SKM-1 treated with dmso at 0.1 percent for 144 hours (cell line): ENCODE results near the gene ELF4.

ENCODE experiments used
- DNase-seq: peaks from one replicate; lab custom pipeline; 2025; ENCODE audit not compliant: unreplicated experiment; lab: John Stamatoyannopoulos, UW

The ELF4 gene

DNA sequence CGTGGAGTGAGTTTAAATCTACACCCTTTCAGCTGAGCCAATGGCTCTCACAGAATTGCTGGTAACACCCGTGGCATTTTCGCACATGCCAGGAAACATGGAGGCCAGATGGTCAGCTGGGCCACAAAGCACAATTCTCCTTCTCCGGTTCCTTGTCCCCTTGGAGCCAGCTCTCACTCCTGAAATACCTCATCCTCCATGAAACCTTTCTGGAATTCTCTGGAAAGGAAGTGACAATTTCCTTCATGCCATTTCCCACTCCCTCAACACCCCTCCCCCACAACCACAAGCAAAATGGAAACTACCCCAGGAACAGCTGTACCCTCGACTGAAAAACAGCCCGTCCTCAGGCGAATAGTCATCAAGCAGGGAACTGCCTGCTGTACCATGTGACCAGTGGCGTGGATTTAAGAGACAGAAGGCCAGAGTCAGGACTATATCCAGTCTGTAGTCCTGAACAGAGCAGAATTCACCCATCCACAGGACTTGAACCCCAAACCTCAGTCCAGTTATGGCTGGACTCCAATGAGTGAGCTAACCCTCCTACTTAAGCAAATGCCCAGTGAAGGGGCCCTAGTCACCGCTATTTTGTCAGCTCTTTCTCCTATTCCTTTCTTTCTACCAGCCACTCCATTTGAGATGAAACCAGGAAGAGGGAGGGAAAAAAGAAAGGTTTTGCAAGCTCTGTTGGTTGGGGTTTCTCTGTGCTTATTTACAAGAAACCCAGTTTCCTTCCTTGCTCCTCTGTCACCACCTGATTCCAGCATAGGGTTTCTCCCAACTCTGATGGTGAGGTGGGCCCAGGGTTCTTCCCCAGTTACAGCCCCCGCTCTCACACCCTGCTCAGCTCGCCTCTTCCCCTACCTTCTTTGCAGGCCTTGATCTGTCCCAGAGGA, 24.5 kb downstream of the ELF4 start:
- DNase-seq, result no peak

DNA sequence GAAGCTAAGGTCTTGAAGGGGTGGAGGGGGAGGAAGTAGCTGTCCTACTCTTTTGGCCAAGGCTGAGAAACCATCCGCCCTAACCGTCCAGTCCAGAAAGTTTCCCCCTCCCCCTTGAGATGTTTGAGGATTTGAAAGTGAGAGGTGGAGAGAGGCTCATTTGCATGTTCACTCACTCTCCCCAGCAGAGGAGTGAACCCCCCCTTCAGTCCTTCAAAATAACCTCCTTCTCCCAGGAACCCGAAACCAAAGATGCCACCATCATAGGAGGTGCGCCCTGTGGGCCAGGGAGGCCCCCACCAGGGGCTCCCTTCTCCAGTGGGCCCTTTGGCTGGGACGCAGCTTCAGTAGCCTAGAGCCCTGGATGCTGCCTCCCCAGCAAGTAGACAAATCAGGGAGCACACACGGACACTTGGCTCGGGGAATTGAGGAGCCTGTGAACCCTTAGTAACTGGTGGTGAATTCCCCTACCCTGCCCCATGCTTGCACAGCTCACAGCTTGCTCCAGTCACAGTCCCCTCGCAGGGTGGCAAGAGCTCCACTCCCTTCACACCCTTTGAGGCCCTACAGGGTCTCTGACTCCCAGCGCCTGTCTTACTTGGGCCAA, 25.6 kb downstream of the ELF4 start:
- peak; percentile 26 for DNase-seq

- DNase-seq, result peak; percentile 46
These were observed 26.5 kb downstream of the ELF4 start for GRCh38 chrX:130083656-130084382.

- DNase-seq, result no peak
These were observed 27.2 kb downstream of the ELF4 start for GRCh38 chrX:130083107-130083490.

DNA sequence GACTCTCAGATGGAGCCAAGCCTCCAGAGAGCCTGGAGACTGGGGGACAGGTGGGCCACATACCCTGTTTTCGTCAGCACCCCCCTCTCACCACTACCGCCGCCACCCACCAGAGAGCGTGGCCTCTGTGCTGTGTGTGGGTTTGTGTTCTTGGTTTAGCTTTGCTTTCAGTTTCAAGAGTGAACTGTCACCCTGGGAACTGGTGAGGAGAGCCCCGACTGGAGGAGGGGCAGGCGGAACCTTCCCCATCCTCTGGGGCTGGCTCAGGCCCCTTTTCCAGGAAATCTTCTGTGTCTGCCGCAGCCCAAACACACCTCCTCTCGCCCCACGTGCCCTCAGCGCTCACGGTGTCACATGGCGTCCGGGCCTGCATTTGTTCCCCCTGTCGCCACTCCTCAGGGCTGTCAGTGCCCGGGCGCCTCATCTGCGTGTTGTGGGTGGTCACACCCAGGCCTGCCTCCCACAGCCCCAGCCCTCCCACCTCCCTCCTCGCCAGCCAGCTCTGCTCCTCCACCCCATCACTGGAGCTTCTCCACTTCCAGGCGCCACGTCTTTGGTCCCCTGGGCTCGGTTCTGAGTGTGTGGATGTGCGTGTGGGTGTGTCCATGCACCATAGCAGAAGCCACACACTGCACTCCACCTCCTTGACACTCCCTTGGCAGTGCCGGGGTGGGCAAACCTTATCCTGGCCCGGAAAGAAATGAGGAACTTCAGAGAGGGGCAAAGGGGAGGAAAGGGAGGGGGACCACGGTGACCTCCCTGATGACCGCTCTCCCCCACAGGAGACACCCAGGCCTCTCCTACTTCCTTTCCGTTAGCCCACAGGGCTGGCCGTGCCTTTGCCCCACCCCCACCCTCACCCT, 27.8 kb downstream of the ELF4 start:
- peak; percentile 74 for DNase-seq

- no peak for DNase-seq
These were observed 28.8 kb downstream of the ELF4 start for GRCh38 chrX:130081421-130082045.

GRCh38 chrX:130080791-130081367, 29.4 kb downstream of the ELF4 start:
- no peak for DNase-seq

- DNase-seq, result peak; percentile 40
These were observed 30.4 kb downstream of the ELF4 start for GRCh38 chrX:130079824-130080406.

- no peak for DNase-seq
These were observed 34.5 kb downstream of the ELF4 start for GRCh38 chrX:130075777-130076176.

DNA sequence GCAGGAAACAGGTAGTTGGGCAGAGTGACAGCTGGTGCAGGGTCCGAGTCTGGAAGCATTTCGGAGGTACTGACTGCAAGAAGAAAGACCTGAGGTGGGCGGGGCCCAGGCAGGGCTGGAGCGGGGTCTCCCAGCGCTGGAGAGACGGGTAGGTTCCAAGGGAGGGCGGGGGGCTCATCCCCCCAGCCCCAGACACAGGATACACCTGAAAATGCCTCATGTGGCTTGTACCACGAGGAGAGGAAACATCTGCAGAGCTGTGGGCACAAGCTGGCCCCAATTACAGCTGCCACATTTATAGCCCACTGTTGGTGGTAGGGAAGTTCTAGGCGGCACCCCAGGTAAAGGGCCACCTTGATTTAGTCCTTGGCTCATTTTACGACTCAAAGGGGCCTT, 38.0 kb downstream of the ELF4 start:
- no peak for DNase-seq

DNA sequence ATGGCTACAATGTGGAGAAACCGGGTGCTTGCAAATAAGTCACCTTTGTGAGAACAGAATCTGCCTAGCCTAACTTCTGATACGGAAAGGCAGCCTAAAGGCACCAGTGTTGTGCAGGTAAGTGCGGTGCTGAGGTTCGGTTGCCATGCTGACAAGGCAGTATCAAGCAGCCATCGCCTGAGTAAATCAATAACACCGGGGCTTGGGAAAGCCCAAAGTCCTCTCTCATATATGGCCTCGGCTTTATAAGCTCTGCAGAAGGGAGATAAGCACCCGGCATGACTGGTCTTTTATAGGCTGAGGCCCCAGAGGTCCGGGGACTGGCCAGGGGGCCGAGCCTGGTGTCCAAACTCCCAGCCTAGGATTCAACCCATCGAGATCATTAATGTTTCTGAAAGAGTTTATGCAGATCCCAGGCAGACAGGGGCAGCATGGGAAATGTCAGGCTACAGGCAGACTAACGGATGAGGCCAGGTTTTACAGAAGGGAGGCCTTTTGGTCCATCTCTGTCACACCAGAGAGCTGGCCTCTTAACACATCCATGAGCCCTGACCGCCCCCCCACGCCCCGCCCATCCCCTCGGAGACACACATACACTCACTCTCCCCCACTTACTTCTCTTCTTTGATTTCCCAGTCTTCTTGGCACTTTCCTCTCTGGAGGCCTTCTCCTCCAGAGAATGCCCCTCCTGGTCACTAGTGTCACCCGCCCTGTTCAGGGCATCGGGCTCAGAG, 38.5 kb downstream of the ELF4 start:
- no peak for DNase-seq

DNA sequence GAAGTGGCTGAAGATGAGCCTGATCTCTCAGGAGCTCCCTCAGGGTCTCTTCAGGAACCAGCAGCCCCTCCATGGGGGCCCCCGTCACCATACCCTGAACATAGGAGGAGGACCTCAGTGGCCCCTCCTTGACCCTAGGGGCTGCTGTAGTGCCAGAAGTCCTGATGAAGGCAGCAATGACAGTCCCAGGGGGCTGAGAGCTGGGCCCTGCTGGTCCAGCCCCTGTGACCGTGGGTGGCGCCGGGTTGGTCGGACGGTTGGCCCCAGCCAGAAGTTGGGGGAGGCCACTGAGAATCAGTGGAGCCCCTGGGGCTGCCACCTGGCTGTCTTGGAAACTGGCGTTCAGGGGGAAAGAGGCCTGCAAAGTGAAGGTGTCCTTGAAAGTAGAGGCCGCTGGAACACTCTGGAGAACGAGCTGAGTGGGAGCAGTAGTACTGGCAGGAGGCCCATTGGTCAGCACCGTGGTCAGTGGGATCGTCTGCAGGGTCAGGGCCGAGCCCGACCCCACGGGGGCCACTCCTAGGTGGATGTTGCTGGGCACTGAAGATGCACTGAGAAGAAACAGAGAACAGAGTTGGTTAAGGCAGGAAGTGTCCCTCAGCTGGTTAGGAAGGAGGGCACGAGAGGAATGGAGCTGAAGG, 43.2 kb downstream of the ELF4 start:
- DNase-seq, result no peak

- DNase-seq, result peak; percentile 45
These were observed 49.9 kb downstream of the ELF4 start for GRCh38 chrX:130060122-130061069.

DNA sequence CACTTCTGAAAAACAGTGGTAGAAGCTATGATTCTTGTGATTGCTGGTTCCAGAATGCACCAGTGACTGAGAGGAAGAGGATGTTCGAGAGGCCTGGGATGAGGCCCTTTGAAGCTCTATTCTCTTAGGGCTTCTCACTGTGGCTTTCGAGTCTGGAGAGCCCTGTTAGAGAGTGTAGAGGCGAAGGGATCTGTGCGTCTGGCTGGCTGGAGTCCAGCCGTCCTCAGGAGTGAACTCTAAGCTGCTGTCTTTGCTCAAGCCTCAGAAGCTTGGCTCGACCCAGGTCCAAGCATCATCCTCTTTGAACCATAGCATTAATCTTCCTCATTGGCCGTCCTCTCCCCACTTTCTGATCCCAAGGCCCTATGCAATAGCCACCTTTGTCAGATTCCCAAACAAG, 51.6 kb downstream of the ELF4 start:
- DNase-seq, result no peak

GRCh38 chrX:130057209-130057608, 53.1 kb downstream of the ELF4 start:
- DNase-seq, result no peak

- DNase-seq, result no peak
These were observed 54.4 kb downstream of the ELF4 start for GRCh38 chrX:130055899-130056298.

DNA sequence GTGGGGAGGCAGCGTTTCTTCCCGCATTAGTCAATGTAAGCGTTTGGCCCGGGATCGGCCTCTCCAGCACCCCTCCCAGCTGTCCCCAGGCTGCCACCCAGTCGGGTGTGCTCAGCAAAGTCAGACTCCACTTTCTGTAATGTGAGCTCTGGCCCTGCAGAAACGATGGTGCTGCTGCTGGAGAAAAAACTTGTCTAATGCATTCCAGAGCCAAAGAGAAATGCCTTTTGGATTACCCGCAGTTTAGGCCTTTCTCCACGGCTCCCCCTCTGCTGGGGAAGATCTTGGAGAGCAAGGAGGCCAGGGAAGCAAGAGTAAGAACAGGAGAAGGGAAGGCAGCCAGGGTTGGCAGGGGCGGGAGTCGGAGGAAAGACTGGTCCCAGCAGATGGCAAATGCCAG, 55.2 kb downstream of the ELF4 start:
- DNase-seq, result no peak

DNA sequence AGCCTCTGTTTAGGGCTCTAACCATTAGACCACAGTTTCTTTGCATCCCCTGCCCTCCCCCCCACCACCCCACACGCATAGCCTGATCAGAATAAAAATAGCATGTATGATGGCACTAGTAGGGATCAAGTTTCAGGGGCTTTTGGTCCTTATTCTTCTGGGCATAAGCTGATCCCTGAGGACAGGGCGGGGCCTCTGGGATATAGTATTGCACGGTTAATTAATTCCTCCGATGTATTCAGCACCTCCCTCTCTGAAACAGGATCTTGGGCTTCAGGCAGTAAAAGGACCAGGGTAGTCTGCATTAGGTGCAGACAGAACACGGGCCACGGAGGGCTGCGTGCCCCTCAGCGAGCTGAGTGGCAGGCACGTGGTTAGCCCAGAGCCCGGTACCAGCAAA, 57.1 kb downstream of the ELF4 start:
- no peak for DNase-seq
